CMK (cell line): ENCODE data around the gene PABPN1L.

Source experiments
- DNase-seq: peaks from one replicate; pipeline ENCODE4 v3.0.0-alpha.2; 2010; ENCODE audit warnings: low read depth

Gene PABPN1L

DNA sequence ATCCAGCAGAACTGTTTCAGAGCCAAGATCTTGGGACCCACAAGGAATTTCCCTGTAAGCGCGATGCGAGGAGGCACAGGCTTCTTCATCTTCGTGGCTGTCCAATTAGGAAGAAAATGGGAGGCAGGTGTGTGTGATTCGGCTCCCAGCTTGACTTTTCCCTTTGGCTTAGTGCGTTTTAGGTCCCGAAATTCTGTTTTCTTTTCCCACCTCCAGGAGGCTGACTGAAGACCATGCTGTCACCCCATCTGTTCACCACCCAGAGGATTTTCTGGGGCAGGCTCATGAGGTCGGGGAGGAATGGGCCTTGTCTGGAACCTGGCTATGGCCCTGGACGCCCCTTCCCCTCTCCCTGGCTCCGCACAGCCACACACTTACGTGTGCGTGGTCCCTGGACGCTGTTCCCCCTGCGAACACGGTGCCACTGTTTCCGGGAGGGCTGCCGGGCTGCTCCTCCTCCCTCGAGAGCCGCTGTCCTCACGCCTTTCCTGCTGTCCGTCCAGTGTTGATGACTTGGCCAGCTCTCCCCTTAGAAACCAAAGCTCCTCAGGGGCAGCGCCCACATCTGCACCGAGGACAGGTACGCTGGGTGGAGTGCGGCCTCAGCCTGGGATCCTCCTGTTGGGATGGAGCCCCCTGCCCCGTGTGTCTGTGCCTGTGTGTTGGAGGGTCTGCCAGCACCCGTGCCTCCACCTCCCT is 2.7 kb upstream of the PABPN1L start:
- DNase-seq = no peak

DNA sequence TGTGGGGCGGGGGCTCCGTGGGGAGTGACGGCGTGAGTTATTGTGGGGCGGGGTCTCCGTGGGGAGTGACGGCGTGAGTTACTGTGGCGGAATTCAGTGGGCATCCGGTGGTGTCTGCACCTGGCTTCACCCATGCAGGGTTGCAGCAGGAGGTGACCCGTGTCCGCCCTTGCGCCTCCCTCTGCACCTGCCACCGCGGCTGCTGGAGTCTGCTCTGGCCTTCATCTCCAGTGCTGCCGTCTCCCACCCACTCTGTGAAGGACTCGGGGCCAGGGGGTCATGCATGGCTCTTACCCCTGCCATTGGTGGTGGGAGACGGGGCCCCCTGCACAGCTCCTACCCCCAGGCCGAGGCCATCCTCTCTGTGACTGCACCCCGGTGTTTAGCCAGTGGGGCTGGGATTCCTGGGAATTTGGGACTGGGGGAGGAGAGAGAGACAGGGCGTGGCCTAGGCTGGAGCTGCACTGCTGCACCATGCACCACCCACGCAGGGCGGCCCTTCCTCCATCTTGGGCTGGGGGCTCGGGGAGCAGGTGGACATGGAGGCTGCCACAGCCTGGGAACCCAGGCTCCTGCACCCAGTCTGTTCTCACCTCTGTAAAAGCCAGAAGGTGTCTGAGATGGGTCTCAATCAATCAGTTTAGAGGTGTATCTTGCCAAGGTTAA is 1.3 kb upstream of the PABPN1L start:
- DNase-seq = no peak

DNA sequence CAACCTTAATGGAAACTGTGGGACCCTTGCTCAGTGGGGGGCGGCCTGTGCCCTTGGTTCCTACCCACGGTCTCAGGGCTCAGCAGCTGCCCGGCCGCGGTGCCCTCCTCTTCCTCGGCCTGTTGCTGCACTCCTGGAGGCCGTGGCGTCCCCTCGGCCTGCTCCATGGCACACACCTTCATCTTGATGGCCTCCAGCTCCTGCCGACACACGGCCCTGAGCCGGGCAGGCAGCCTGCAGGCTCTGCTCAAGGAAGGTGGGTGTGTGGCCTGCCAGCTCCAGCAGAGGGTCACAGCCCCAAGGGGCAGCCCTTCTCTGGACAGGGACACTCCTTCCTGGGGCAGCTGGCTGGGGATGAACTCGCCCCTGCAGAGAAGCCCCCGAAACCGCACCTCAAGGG is 718 bp downstream of the PABPN1L start:
- DNase-seq = no peak

DNA sequence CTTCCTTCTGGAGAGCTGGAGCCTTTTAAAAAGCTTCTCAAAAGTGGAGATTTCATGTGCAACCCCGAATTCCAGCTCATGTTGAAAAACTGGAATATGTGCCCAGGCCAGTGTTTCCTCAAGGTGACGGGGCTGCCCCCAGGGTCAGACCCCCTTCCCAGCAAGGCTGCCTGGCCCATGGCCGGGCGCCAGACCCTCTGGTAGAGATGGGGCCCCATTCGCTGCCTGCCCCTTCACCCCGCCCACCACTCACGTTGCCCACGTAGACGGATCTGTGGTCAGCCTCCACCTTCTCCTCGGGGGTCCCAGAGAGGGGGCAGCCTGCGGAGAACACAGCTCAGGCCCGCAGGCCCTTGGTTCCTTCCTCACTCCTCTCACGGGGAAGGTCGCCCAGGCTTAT is 1.1 kb downstream of the PABPN1L start:
- DNase-seq = no peak

DNA sequence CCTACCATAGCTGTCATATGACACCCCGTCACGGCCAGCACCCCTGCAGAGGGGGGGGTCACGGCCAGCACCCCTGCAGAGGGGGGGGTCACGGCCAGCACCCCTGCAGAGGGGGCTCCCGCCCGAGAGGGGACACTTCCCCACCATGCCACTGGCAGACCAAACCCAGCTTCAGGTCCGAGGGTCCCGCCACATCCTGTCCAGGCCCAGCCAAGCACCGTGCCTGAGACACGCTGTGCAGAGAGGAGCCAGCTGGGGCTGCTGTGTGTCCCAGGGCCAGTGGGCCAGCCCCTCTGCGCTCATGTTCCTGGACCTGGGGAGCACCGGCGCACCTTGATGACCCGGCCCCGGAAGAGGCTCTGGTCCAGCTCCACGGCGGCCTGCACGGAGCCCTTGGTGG is 1.9 kb downstream of the PABPN1L start:
- DNase-seq = no peak

DNA sequence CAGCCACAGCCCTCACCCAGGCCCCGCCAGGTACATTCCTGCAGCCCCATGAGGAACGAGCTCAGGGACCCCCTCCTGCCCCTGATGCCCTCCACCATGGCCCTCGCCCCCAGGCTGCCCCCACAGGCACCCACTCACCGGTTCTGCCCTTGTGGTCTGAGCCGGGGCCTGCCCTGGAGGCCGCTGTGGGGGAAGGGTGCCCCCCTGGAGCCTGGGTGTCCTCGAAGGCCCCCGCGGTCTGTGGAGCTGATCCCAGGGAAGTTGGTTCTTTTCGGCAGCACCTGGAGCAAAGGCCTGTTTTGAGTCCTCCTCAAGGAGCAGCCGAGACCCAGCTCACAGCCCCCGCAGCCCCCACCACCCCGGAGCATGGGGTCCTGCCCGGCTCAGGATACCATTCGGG is 2.4 kb downstream of the PABPN1L start:
- DNase-seq = no peak

DNA sequence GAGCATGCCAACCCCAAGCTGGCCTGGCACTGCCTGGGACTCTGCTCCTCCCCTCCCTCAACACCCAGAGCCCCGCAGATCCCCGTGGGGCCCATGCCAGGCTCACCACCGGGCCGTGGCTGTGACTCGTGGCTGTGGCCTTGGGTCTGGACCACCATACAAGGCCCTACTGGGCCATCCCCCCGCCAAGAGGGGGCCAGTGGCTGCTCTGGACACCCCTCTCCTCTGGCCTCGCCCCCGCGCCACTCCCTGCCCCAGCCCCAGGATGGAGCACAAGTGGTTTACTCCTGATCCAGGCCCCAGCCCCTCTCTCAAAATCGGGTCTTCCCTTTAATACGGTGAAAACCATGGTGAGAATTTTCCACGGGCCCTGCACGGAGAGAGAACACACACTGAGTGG is 3.0 kb downstream of the PABPN1L start:
- no peak for DNase-seq

DNA sequence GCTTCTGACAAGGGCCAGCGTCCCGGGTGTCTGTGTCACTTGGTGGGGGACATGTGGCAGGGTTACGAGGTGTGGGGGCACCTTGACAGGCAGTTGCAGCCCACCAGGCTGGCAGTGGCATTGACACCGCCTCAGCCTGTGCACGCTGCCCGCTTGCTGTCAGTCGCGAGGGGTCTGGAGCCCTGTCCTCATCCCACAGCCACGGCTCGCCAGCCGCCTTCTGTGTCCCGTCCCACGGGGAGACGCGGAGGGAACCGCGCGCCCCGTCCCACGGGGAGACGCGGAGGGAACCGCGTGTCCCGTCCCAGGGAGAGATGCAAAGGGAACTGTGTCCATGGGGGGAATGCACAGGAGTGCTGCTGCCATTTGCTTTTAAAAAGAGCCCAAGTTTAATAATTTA is 3.5 kb downstream of the PABPN1L start:
- no peak for DNase-seq

DNA sequence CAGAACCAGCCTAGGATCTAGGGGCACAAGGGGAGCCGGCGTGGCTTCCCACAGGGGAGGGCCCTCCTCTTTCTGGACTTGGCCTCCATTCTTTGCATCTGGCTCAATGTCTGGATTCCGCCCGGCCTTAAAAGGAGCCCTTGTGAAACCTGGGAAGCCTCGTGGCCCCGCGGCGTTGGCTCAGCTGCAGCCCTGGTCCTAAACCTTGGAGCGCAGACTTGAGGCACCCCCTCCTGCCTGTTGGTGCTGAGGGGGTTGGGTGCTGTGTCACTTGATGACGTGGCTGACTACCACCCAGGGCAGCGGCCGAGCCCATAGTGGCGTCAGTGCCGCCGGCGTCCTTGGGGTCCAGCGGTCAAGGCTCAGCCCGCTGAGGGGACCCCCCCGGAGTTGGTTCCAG is 5.1 kb downstream of the PABPN1L start:
- DNase-seq = no peak

DNA sequence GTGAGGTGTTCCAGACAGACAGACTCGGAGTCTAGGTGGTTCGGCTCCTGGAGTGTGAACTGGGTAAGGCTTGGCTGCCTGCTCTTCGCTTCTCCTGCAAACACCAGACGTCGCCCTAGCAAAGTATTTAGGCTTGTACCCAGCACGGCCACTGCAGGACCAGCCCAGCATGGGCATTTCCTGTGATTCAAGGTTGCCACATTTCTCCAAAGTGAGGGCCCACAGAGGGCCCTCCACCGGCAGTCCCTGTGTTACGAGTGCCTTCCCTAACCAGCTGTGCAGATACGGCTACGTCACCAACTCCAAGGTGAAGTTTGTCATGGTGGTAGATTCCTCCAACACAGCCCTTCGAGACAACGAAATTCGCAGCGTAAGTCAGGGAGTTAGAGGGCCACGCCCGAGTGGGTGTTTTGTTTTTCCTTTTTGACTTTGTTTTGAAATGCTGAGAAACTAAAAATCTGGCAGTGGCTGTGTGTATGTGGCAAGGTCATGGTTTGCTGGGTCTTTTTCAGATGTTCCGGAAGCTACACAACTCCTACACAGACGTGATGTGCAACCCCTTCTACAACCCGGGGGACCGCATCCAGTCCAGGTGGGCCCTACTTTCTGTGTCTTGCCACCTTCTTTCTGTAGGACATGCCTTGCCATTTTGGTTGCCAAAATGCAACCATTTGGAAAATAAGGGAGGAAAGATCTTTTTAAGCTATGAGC is 6.9 kb downstream of the PABPN1L start:
- no peak for DNase-seq

DNA sequence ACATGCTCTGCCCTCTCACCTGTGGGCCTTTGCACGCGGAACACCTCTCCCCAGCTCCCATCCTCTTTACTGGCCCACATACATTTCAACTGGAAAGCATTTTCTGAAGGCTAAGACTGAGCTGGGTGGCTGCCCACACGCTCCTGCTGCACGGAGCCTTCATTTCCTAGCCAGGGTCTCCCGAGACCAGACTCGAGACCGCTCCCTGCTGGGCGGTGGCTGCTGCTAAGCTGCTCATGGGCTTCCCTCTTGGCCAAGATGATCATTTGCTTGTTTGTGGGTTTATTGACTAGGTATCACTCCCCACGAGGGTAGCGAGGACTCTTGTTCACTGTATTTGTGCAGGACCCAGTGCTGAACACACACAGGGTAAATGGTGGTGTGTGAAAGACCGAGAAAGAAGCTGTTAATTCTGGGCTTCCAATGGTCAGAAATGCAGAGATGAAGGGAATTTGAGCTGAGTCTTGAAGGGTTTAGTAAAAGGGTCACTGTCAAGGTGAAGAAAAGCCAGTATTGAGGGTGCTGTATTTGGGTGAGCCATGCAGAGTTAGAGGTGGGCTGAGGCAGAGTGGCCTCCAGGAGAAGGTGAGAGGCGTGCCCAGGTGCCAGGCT is 8.6 kb downstream of the PABPN1L start:
- no peak for DNase-seq

DNA sequence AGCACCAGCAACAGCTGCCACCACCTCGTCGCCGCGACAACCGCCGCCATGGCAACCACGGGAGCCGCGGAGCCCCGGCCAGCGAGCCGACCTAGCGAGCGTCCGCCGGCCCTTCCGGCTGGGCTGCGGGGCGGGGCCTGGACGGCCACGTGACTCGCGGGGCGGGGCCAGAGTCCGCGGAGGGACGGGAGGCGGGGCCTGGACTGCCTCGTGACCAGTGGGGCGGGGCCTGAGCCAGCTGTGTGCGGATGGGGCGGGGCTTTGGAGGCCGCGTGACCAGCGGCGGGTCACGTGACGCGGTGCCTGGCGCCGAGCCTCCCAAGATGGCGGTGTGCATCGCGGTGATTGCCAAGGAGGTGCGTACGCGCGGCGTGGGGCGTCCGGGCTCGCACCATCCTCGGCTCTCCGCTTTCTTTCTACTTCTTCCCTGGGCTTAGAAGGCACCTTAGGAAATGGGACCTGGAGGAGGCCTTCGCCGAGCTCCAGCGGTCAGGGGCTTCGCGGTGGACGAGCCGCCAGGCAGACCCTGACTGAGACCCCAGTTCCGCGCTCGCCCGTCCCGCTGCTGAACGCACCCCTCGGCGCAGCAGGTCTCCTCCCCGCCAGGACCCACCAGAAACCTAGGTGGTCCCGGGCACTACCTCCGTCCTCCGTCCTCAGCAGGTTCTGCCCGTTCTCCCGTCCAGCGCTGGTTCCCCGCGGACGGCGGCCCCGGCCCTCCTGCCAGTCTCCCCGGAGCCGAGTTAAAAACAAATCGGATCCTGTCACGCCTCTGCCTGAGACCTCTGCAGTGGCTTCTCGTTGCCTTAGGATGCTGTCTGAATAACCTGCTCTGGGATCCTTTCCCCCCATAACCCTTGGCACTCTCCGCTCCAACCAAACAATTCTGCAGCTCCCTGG is 9.4 kb downstream of the PABPN1L start, which contains the start of the genes GALNS and TRAPPC2L:
TSS of gene GALNS (minus strand) at position 120 of the 900 bp plus-strand sequence. CDS start at position 50, 70 bp downstream.
TSS of gene TRAPPC2L (plus strand) at position 300 of the 900 bp plus-strand sequence. CDS start at position 324, 24 bp downstream.
- DNase-seq = peak; percentile 85

DNA sequence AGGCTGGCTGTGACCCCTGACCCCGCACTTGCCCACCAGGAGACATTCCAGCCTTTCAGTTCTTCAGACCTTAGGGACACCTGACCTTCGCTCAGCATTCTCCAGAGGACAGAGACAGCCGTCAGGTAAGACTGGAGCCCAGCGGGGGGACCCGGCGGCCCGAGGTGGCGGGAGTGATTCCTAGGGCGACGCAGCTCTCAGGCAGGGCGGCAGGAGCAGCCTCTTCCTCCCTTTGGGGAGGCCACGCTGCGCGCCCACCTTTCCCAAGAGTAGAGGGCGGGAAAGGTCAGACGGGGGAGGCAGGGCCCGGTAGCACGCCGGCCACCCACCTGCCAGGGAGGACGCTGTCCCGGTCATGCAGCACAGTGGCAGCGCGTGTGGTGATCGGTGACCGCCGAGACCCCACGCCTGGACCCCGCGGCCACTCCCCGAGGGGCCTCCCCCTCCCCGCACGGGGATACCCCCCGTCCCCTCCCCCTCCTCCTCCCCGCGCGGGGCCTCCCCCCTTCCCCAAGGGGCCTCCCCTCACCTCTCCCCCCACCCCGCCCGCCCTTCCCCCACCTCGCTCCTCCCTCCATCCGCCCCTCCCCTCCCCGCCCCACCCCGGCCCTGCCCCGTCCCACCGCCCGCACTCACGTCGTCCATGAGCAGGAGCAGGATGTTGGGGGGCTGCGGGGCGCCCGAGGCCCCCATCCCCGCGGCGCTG is 10.2 kb downstream of the PABPN1L start:
- DNase-seq = no peak

DNA sequence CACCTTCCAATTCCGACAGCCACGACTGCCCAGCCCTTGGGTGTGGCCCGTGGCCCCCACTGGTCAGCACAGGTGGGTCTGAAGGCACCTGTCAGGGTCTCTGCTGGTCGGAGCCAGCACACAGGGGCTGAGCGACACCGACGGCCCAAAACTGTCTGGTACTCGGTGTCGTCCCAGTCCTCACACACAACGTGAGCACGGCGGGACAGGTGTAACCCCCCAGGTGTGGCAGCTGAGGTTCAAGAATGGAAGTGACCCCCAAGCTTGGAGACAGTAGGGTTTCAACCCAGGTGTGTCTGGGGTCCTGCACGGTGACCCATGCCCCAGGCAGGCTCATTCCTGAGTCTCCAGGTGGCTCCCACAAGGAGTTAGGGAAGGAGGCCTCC is 10.7 kb downstream of the PABPN1L start:
- DNase-seq = no peak

DNA sequence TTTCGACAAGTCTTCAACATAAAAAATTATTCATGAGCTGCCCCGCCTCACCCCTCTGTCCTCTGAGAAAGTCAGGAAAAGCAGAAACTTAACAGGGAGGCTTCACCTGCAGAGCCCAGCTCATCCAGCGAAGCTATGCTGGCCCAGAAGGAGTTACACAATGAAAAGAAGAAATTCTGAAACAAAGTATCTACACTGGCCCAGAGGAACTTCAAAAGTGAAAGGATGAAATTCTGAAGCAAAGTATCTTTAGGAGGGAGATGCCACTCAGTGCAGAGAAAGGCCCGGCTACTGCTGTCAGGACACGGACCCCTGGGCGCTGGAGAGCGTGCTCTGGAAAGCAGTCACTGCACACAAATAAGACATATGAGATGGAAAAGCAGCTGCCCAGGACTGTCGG is 11.3 kb downstream of the PABPN1L start:
- no peak for DNase-seq

DNA sequence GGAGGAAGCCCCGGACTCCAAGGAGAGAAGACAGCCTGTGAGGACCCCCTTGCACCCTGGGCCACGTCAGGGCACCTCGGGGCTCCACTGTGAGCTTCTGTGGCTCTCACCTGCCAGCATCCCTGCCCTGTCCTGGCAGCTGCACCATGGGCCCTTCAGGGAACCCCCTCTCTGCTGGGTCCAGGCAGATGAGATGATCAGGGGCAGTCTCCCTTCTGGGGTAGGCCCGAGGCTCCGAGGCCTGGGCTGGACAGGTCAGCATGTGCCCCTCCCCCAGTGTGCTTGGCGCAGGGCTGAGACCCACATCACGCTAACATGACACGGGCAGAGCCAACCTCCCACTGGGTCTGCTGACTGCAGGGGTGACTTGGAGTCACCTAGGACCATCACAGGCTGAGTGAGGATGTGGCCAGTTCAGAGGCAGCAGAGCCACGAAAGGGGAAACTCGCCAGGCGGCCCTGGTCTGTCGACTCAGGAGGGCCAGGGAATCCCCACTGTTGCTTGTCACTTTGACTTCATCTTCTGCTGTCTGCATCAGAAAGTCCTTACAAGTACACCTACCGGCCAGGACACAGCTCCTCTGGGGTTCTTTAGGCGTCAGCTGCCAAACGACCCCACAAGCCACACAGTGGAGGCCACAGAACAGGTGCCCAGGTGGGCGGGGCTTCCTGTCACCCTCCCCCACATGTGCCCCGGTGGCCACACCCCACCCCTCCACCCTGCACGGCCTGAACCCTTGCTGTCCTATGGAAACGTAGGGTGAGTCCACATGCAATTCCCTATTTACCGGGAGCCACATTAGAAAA is 12.0 kb downstream of the PABPN1L start:
- DNase-seq = no peak

DNA sequence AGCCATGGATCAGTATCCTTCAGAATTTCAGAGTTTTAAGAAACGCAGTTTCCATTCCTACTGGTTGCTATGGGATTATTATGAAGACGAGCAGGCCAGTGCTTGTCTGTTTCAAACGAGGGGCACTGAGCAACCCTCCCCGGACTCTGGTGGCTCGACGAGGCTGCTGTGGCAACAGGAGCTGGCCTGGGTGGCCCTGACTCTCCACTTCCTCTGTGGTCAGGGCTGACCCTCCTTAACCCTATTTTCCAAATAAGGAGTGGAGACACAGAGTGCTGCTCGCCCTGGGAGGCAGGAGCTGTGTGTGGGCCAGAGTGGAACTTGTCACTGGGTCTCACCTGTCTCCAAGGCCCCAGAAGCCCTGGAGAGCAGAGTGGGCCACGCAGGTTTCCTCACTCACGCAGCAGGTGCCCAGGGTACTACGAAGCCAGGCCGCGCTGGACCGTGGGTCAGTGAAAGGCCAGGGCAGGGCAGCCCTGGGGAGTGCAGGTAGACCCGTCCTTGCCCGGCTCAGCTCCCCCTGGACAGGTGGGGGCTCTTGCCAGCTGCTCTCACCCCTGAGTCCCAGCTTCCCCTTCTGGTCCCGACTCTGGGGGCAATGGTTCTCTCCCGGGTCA is 13.0 kb downstream of the PABPN1L start:
- DNase-seq = no peak

DNA sequence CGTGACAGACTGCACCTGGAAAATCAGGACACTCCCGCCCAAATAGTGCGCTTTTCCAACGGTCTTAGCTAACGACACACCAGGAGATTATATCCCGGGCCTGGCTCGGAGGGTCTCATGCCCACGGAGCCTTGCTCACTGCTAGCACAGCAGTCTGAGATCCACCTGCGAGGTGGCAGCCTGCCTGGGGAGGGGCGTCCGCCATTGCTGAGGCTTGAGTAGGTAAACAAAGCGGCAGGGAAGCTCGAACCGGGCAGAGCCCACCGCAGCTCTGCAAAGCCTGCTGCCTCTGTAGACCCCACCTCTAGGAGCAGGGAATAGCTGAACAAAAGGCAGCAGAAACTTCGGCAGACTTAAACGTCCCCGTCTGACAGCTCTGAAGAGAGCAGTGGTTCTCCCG is 14.8 kb downstream of the PABPN1L start:
- no peak for DNase-seq

DNA sequence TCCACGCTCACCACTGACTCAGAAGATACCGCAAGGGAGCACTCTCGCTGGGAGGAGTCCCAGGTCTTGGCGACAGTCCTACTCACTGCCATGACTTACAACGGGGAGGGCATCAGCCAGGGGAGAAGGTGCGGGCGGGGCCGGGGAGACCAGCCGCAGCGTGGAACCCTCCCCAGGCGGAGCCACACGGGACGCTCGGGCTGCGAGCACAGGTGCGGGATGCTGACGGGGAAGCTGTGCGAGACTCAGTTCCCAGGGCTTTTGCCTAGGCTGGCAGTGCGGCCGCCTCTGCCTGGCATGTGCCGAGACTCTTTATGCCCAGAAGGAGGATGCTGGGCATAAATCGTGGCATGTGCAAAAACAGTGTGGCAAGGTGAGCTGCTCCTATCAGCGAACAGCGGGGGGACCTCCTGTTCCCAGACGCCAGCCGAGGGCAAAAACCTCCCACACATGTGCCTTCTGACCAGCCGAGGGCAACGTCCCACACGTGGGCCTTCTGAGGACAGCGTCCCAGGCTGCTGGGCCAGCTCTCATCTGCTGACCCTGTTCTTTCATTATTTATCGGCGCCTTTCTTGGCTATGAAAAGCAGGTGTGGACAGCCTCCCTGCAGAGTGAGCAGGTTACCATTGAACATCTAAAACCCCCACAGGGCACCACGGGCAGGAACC is 15.8 kb downstream of the PABPN1L start:
- DNase-seq = no peak
